GM23338 (cell line): ENCODE measurements around the gene SORT1. TPM values are rescaled to one million over a fixed set of nuclear protein-coding genes. Genes with fewer than 3 reads are reported as not detected.

Experiments used
- polyA plus RNA-seq: library from polyadenylated mRNA; unstranded; fragments of >200 nt; fragmentation: Nextera tagmentation; extraction: Ambion mirVana; gene quantifications from 2 replicates; pipeline ENCODE4 v1.2.1, GENCODE V29; 2016
- total RNA-seq: library from RNA; depleted of rRNA; stranded (reverse); fragments of >200 nt; shearing (Covaris generic); gene quantifications from 2 replicates; pipeline ENCODE4 v1.2.3, GENCODE V29; 2014; rRNA removed

SORT1 gene
- total and polyA plus RNA-seq, 2 experiments from 2014 or later, result 10.9 to 55.4 TPM

Other genes with a start within 250 kb of the SORT1 start
- 166 and 168 TPM in 2 replicates for gene SARS1, start 184.0 kb downstream of the SORT1 start, total RNA-seq
- 125 and 141 TPM in 2 replicates for gene SARS1, start 184.0 kb downstream of the SORT1 start, polyA plus RNA-seq
- gene CELSR2, start 148.4 kb downstream of the SORT1 start, total RNA-seq, result 30.4 and 35.1 TPM in 2 replicates
- 11.1 and 11.2 TPM in 2 replicates for gene CELSR2, start 148.4 kb downstream of the SORT1 start, polyA plus RNA-seq
- 50.6 and 61.1 TPM in 2 replicates for gene PSRC1, start 114.8 kb downstream of the SORT1 start, total RNA-seq
- 51.4 and 55.0 TPM in 2 replicates for gene PSRC1, start 114.8 kb downstream of the SORT1 start, polyA plus RNA-seq
- not detected in 2 replicates for gene MYBPHL, start 90.9 kb downstream of the SORT1 start, total RNA-seq
- 0.68 TPM in 1 of 2 replicates, not detected in the other for gene MYBPHL, start 90.9 kb downstream of the SORT1 start, polyA plus RNA-seq
- 94.2 and 104 TPM in 2 replicates for gene PSMA5, start 28.5 kb upstream of the SORT1 start, total RNA-seq
- 107 and 126 TPM in 2 replicates for gene PSMA5, start 28.5 kb upstream of the SORT1 start, polyA plus RNA-seq
- 0.49 and 1.6 TPM in 2 replicates for gene SYPL2, start 68.6 kb upstream of the SORT1 start, total RNA-seq
- 0.40 and 0.56 TPM in 2 replicates for gene SYPL2, start 68.6 kb upstream of the SORT1 start, polyA plus RNA-seq
- gene ATXN7L2, start 86.0 kb upstream of the SORT1 start, total RNA-seq, result 9.4 and 9.9 TPM in 2 replicates
- 8.0 and 9.4 TPM in 2 replicates for gene ATXN7L2, start 86.0 kb upstream of the SORT1 start, polyA plus RNA-seq
- 2.7 and 4.4 TPM in 2 replicates for gene CYB561D1, start 96.2 kb upstream of the SORT1 start, total RNA-seq
- gene CYB561D1, start 96.2 kb upstream of the SORT1 start, polyA plus RNA-seq, result 0.89 and 0.95 TPM in 2 replicates
- gene AMIGO1, start 111.8 kb upstream of the SORT1 start, total RNA-seq, result 2.3 and 3.8 TPM in 2 replicates
- gene AMIGO1, start 111.8 kb upstream of the SORT1 start, polyA plus RNA-seq, result 0.53 and 0.61 TPM in 2 replicates
- gene GPR61, start 142.0 kb upstream of the SORT1 start, total RNA-seq, result 0.58 TPM in 1 of 2 replicates, not detected in the other
- gene GPR61, start 142.0 kb upstream of the SORT1 start, polyA plus RNA-seq, result 0.13 and 0.28 TPM in 2 replicates
- 9.6 and 10.2 TPM in 2 replicates for gene GNAI3, start 150.7 kb upstream of the SORT1 start, total RNA-seq
- 4.0 and 4.5 TPM in 2 replicates for gene GNAI3, start 150.7 kb upstream of the SORT1 start, polyA plus RNA-seq
- gene GNAT2, start 221.7 kb upstream of the SORT1 start, total RNA-seq, result 0.21 TPM in 1 of 2 replicates, not detected in the other
- gene GNAT2, start 221.7 kb upstream of the SORT1 start, polyA plus RNA-seq, result not detected in 2 replicates
- 58.6 and 62.1 TPM in 2 replicates for gene AMPD2, start 221.9 kb upstream of the SORT1 start, total RNA-seq
- gene AMPD2, start 221.9 kb upstream of the SORT1 start, polyA plus RNA-seq, result 23.1 and 24.5 TPM in 2 replicates